T-cell (primary cell): ENCODE results near the gene AP3D1. TPM values are rescaled to one million over a fixed set of nuclear protein-coding genes. Genes with fewer than 3 reads are reported as not detected.

Source experiments
- ATAC-seq, 4 experiments: fragments of 200-7000 bp in 3 of 4; fragments of 150-1000 bp in 1 of 4; cut with Tn5 transposase; replicated peaks in 1 of 4; 1 replicate in 3 of 4; 2 replicates in 1 of 4; pipeline ENCODE4 v1.10.0; 2021; ENCODE audit warnings: moderate library complexity in 3 of 4, mild to moderate bottlenecking in 2 of 4, moderate number of reproducible peaks in 1 of 4
- CTCF ChIA-PET, 2 donors: fragments of 300-600 bp; sonication (Branson Sonifier 250); formaldehyde crosslinking; loops; one replicate each; lab custom pipeline; 2022; ENCODE audit warnings: antibody characterized with exemption in 2 of 2; lab: Charles Lee
- POLR2A ChIA-PET, 2 donors: fragments of 300-600 bp; sonication (Branson Sonifier 250); formaldehyde crosslinking; loops; one replicate each; lab custom pipeline; 2022; ENCODE audit warnings: antibody characterized with exemption in 2 of 2; lab: Charles Lee
- DNase-seq, 35 experiments: peaks; one replicate each; pipeline versions ENCODE4 v3.0.0 to v3.0.0-alpha.2; 2013 to 2023
- H3K27ac ChIP-seq: one replicate; pipeline ENCODE4 v1.5.1; 2013; ENCODE audit warnings: low read length
- H3K27me3 ChIP-seq, 2 experiments: replicated peaks in 1 of 2; 1 replicate in 1 of 2; 2 replicates in 1 of 2; pipeline versions ENCODE4 v1.6.1 to v1.7.0; 2013; ENCODE audit warnings: low read length in 1 of 2, mixed read lengths in 1 of 2; ENCODE audit not compliant: control insufficient read depth in 2 of 2, insufficient read depth in 2 of 2; ENCODE audit errors: extremely low read depth in 1 of 2
- H3K36me3 ChIP-seq, 2 donors: 1 replicate in 1 of 2; 2 replicates in 1 of 2; pipeline versions ENCODE4 v1.6.1 to v1.7.0; 2013; ENCODE audit warnings: low read length in 1 of 2; ENCODE audit not compliant: control insufficient read depth in 2 of 2, insufficient read depth in 1 of 2; ENCODE audit errors: extremely low read depth in 1 of 2
- H3K4me1 ChIP-seq, 2 experiments: 1 replicate in 1 of 2; 2 replicates in 1 of 2; pipeline versions ENCODE4 v1.6.1 to v1.7.0; 2013; ENCODE audit warnings: low read length in 2 of 2, mixed read lengths in 1 of 2; ENCODE audit not compliant: insufficient read depth in 2 of 2, control insufficient read depth in 1 of 2; ENCODE audit errors: extremely low read depth in 1 of 2
- H3K4me3 ChIP-seq, 2 donors: 1 replicate in 1 of 2; 2 replicates in 1 of 2; pipeline versions ENCODE4 v1.5.1 to v1.7.0; 2013; ENCODE audit warnings: mild to moderate bottlenecking in 2 of 2, low read length in 1 of 2, moderate library complexity in 1 of 2; ENCODE audit not compliant: control insufficient read depth in 1 of 2; ENCODE audit errors: extremely low read depth in 1 of 2
- H3K9me3 ChIP-seq: 2 replicates; pipeline ENCODE4 v1.7.0; 2013
- H3K27ac Mint-ChIP-seq, 2 donors: one replicate each; pipeline ENCODE4 v1.8.0; 2020 to 2021; ENCODE audit warnings: mild to moderate bottlenecking in 2 of 2, mixed read lengths in 2 of 2
- H3K27me3 Mint-ChIP-seq, 2 donors: one replicate each; pipeline ENCODE4 v1.8.0; 2021 to 2022; ENCODE audit warnings: mixed read lengths in 2 of 2
- H3K36me3 Mint-ChIP-seq: one replicate; pipeline ENCODE4 v1.8.0; 2021; ENCODE audit warnings: mixed read lengths
- H3K4me1 Mint-ChIP-seq, 3 donors: one replicate each; pipeline ENCODE4 v1.8.0; 2020 to 2022; ENCODE audit warnings: mixed read lengths in 3 of 3, mild to moderate bottlenecking in 1 of 3
- H3K4me3 Mint-ChIP-seq, 3 donors: one replicate each; pipeline ENCODE4 v1.8.0; 2020 to 2022; ENCODE audit warnings: mild to moderate bottlenecking in 3 of 3, mixed read lengths in 3 of 3, moderate library complexity in 3 of 3
- H3K9me3 Mint-ChIP-seq, 3 donors: one replicate each; pipeline ENCODE4 v1.8.0; 2020 to 2022; ENCODE audit warnings: mixed read lengths in 3 of 3
- WGBS: methylation state at CpG from one replicate; pipeline ENCODE4 v1.1.5; 2013; ENCODE audit warnings: missing lambda C conversion rate; ENCODE audit not compliant: insufficient coverage; 5-methylcytosine and 5-hydroxymethylcytosine counted together
- total RNA-seq, 35 experiments: library from RNA in 6 of 35; stranded (reverse) in 6 of 35; fragments of 120-200 nt in 1 of 35; gene quantifications; one replicate each; pipeline versions ENCODE4 v1.2.1 to v1.2.4 and lab custom pipeline; 2013 to 2026

AP3D1 gene
- total RNA-seq, 5 donors from 2014 or later (not counting 1 experiment from before 2014, with no cell fraction given): 78.6 to 91.5 (median 86.7) TPM

DNA sequence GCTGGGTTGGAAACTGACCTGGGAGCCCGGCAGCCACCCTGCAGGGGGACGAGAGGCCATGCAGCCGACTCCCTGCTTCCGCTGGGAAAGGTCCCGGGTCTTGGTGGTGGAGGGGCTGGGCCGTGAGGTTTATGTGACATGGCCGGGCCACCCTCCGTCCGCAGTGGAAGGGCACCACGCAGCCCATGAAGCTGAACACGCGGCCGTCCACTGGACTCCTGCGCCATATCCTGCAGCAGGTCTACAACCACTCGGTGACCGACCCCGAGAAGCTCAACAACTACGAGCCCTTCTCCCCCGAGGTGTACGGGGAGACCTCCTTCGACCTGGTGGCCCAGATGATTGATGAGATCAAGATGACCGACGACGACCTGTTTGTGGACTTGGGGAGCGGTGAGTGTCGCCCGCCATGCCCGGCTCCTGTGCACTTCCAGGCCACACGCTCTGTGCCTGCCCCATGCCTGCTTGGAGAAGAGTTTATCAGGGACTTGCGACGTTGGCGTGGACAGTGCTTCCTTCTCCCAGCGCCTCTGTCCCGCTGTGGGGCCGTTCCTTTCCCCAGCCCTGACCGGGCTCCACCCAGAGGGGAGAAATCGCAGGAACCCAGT is 39.6 kb upstream of the AP3D1 start:
- Histone ChIP-seq H3K36me3 (peaks cover 49 to 66% of the 10 kb centered on the region in 2 donors), H3K27ac (no peak overlapping the region), H3K9me3 (no peaks in the 10 kb centered on the region), H3K27me3 (no peaks in the 10 kb centered on the region), H3K4me3 (no peak overlapping the region), H3K4me1 (no peaks in the 10 kb centered on the region)
- Mint-ChIP-seq H3K4me1 (peaks cover 0 to 6% (median 3%) of the 10 kb centered on the region in 3 donors), H3K36me3 (peaks cover 17% of the 10 kb centered on the region), H3K27ac (no peak overlapping the region), H3K9me3 (no peaks in the 10 kb centered on the region), H3K4me3 (no peak overlapping the region), H3K27me3 (no peaks in the 10 kb centered on the region)
- CTCF ChIA-PET: no interaction called here
- POLR2A ChIA-PET: no interaction called here
- ATAC-seq (no peak), DNase-seq (no peak)
- 98% methylated on average over 37 of the region's 37 CpGs for WGBS

DNA sequence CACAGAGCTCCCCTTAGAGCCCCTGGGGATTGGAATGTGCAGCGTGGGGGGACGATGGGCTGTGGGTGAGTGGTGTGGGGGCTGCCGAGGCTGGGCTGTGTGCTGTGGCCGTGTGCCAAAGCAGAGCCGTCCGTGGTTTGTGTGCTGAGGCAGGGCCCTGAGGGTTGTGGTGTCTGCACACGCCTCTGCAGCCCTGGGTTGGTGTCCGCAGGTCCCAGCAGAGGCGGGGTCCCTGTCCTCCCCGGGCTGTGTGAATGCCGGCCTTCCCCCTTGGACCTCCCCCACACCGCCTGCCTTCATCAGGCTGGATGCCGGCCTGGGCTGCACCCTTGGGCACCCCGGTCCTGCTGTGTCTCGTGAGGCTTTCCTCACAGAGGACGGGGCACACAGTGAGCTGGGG is 38.5 kb upstream of the AP3D1 start:
- peaks cover 20% of the 10 kb centered on the region for H3K36me3 Mint-ChIP-seq
- H3K27ac Mint-ChIP-seq: no peak overlapping the region
- H3K4me3 Mint-ChIP-seq: no peak overlapping the region
- H3K9me3 Mint-ChIP-seq: no peaks in the 10 kb centered on the region
- POLR2A ChIA-PET: interaction anchor here in 1 of 2 donors (0.5 kb wide), 1 partner anchor 18 kb away, joined by 5 read pairs; no protein-coding TSS in a partner anchor
- no peak overlapping the region for H3K4me3 ChIP-seq
- DNase-seq (no peak), ATAC-seq (no peak)
- no peak overlapping the region for H3K27ac ChIP-seq
- no peaks in the 10 kb centered on the region for H3K27me3 ChIP-seq
- no peaks in the 10 kb centered on the region for H3K27me3 Mint-ChIP-seq
- WGBS: 92% methylated on average over 10 of the region's 16 CpGs
- H3K36me3 ChIP-seq: peaks cover 43 to 62% of the 10 kb centered on the region in 2 donors
- H3K4me1 Mint-ChIP-seq: peaks cover under 1 to 8% (median 6%) of the 10 kb centered on the region in 3 donors
- no peaks in the 10 kb centered on the region for H3K9me3 ChIP-seq
- CTCF ChIA-PET: no interaction called here
- no peaks in the 10 kb centered on the region for H3K4me1 ChIP-seq

DNA sequence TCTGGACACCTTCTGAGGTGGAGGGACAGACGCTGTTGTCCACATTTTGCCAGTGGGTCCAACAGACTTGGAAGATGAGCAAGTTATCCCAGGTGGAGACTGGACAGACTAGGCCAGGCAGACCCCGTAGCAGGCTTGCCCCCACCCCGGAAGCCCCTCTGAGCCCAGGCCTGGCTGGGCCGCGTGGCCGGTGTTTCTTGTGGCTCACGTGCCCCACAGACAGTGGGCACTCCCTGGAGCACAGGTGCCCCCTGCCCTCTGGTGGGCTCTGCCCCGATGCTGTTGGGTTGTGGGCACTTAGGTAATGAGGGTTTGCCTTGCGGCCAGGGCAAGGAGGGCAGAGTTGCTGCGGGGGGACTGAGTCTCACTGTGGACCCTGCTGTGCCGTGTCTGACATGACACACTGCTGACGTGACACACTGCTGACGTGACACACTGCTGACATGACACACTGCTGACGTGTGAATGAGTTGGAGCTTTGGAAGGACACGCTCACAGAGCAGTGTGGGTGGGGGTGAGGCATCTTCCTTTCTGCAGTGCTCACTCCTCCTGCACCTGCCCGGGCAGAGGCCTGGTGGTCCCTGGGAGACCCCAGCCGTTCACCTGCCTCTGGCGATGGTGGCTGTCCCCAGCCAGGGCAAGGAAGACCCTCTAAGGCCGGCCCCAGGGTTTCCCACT is 37.5 kb upstream of the AP3D1 start:
- no peak overlapping the region for H3K27ac ChIP-seq
- ChIA-PET CTCF (no interaction called here), POLR2A (no interaction called here)
- no peak overlapping the region for H3K27ac Mint-ChIP-seq
- no peak for ATAC-seq
- no peak overlapping the region for H3K4me3 ChIP-seq
- H3K27me3 ChIP-seq: no peaks in the 10 kb centered on the region
- no peak overlapping the region for H3K4me3 Mint-ChIP-seq
- no peaks in the 10 kb centered on the region for H3K4me1 ChIP-seq
- no peaks in the 10 kb centered on the region for H3K9me3 Mint-ChIP-seq
- H3K27me3 Mint-ChIP-seq: no peaks in the 10 kb centered on the region
- no peak for DNase-seq
- peaks cover 27% of the 10 kb centered on the region for H3K36me3 Mint-ChIP-seq
- H3K36me3 ChIP-seq: peaks cover 41 to 58% of the 10 kb centered on the region in 2 donors
- peaks cover 6 to 14% (median 6%) of the 10 kb centered on the region in 3 donors for H3K4me1 Mint-ChIP-seq
- no peaks in the 10 kb centered on the region for H3K9me3 ChIP-seq
- whole genome bisulfite sequencing: 89% methylated on average over 18 of the region's 19 CpGs

DNA sequence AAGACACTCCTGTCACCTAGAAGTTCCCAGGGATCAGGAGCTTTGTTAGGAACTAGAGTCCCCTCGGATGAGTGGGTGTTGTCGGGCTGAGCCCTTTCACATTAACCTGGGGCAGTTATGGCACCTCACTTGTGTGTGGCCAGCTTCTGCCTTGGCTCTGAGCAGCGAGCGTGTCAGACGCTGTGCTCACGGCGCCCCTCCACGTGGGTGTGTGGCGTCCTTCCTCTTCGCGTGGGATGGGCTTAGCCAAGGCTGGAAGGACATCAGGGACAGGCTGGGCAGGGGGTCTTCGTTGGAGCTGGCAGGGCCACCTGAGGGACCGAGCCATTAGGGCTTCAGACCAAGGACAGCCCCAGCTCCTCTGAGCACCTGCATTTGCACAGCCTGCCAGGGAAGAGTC is 35.8 kb upstream of the AP3D1 start:
- ATAC-seq: no peak
- Histone ChIP-seq H3K27me3 (no peaks in the 10 kb centered on the region), H3K4me1 (no peaks in the 10 kb centered on the region), H3K4me3 (no peak overlapping the region), H3K9me3 (no peaks in the 10 kb centered on the region), H3K27ac (no peak overlapping the region), H3K36me3 (peaks cover 35 to 57% of the 10 kb centered on the region in 2 donors)
- Mint-ChIP-seq H3K36me3 (peaks cover 18% of the 10 kb centered on the region), H3K9me3 (no peaks in the 10 kb centered on the region), H3K4me1 (peaks cover 6 to 15% (median 6%) of the 10 kb centered on the region in 3 donors), H3K27ac (no peak overlapping the region), H3K27me3 (no peaks in the 10 kb centered on the region), H3K4me3 (no peak overlapping the region)
- ChIA-PET POLR2A (no interaction called here), CTCF (no interaction called here)
- 97% methylated on average over 13 of the region's 13 CpGs for WGBS
- no peak for DNase-seq

DNA sequence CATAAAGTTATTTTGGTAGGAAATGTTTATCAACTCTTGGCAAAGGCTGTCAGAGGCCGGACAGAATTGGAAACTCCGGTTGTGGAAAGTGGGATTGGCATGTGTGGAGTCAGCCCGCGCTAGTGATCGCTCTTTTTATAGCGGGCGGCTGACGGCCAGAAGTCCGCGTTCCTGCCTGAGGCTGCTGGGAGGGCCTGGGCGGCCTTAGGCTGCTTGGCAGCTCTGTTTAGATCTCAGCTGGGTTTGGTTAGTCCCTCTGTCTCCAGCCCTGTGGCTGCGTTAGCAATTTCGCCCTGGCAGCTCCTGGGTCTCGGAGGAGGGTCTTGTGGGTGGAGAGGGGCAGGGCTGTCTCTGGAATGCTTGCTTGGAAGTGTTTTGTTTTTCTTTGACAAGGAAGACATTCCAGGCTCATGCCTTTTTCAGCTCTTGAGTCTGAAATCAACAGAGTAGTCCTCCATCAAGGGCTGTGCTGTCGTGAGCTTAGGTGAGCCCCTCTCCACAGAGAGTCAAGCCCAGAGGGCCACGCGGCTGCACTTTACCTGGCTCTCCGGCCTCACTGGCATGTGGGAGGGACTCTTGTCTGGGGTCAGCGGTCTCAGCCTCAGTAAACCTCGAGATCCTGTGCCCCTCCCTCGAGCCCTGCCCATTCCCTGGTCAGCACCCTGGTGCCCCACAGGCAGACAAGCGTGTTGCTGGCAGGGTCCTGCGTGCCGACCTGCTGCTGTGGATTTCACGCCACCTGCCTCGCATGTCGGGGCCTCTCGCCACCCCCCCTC is 34.9 kb upstream of the AP3D1 start:
- DNase-seq (no peak), ATAC-seq (no peak)
- WGBS: 96% methylated on average over 22 of the region's 28 CpGs
- no peaks in the 10 kb centered on the region for H3K4me1 ChIP-seq
- no peak overlapping the region for H3K27ac ChIP-seq
- no peaks in the 10 kb centered on the region for H3K27me3 ChIP-seq
- no peak overlapping the region for H3K4me3 ChIP-seq
- H3K9me3 ChIP-seq: no peaks in the 10 kb centered on the region
- CTCF ChIA-PET: no interaction called here
- Mint-ChIP-seq H3K27me3 (no peaks in the 10 kb centered on the region), H3K4me1 (peaks cover 6 to 15% (median 6%) of the 10 kb centered on the region in 3 donors), H3K36me3 (peaks cover 18% of the 10 kb centered on the region), H3K4me3 (no peak overlapping the region), H3K9me3 (no peaks in the 10 kb centered on the region), H3K27ac (no peak overlapping the region)
- POLR2A ChIA-PET: no interaction called here
- H3K36me3 ChIP-seq: peaks cover 34 to 50% of the 10 kb centered on the region in 2 donors

DNA sequence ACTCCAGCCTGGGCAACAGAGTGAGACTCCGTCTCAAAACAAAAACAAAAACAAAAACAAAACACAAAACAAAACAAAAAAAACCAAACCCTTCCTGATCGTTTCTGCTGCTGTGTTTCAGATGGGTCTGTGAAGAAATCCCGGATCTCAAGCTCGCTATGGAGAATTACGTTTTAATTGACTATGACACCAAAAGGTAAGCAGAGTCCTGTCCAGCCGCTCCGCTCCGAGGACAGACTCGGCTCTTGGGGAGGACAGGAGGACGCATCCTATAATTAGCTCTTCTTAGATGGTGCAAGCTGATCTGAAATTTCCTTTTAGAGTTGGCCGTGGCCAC is 34.3 kb upstream of the AP3D1 start:
- H3K27ac Mint-ChIP-seq: no peak overlapping the region
- CTCF ChIA-PET: no interaction called here
- 100% methylated on average over 4 of the region's 11 CpGs for WGBS

More for the DNA sequence above, 34.3 kb upstream of the AP3D1 start:
- no peak for ATAC-seq
- peaks cover 6 to 15% (median 6%) of the 10 kb centered on the region in 3 donors for H3K4me1 Mint-ChIP-seq
- H3K4me1 ChIP-seq: no peaks in the 10 kb centered on the region
- no peak overlapping the region for H3K27ac ChIP-seq
- peaks cover 32 to 50% of the 10 kb centered on the region in 2 donors for H3K36me3 ChIP-seq
- POLR2A ChIA-PET: no interaction called here
- peaks cover 13% of the 10 kb centered on the region for H3K36me3 Mint-ChIP-seq
- no peaks in the 10 kb centered on the region for H3K27me3 ChIP-seq
- no peak overlapping the region for H3K4me3 ChIP-seq
- H3K27me3 Mint-ChIP-seq: no peaks in the 10 kb centered on the region
- H3K4me3 Mint-ChIP-seq: no peak overlapping the region
- DNase-seq: no peak
- H3K9me3 Mint-ChIP-seq: no peaks in the 10 kb centered on the region
- no peaks in the 10 kb centered on the region for H3K9me3 ChIP-seq
